ENCODE data around the gene SLC1A2. TPM values are rescaled to one million over a fixed set of nuclear protein-coding genes. Genes with fewer than 3 reads are reported as not detected.
A peak's percentile ranks its signal among the peaks of the same experiment; 100 is the strongest.

The SLC1A2 gene
- polyA plus RNA-seq, 4 donors: 0.34 to 2.4 (median 0.49) TPM

GRCh38 chr11:35354644-35355043 is 64.7 kb downstream of the SLC1A2 start:
- no peak for DNase-seq (ENCODE audit: low read depth in 4 of 4, low spot score in 3 of 4)

- no peak for DNase-seq (ENCODE audit: low read depth in 4 of 4, low spot score in 3 of 4)
Measured at GRCh38 chr11:35352077-35352888, 67.1 kb downstream of the SLC1A2 start.

- no peak for DNase-seq (ENCODE audit: low read depth in 4 of 4, low spot score in 3 of 4)
Measured at GRCh38 chr11:35349897-35350296, 69.5 kb downstream of the SLC1A2 start.

GRCh38 chr11:35348898-35349687 is 70.3 kb downstream of the SLC1A2 start:
- DNase-seq (ENCODE audit: low read depth in 4 of 4, low spot score in 3 of 4): no peak

- DNase-seq (ENCODE audit: low read depth in 4 of 4, low spot score in 3 of 4): no peak
Measured at GRCh38 chr11:35347921-35348331, 71.4 kb downstream of the SLC1A2 start.

GRCh38 chr11:35347173-35347878 is 72.0 kb downstream of the SLC1A2 start:
- no peak for DNase-seq (ENCODE audit: low read depth in 4 of 4, low spot score in 3 of 4)

- no peak for DNase-seq (ENCODE audit: low read depth in 4 of 4, low spot score in 3 of 4)
Measured at GRCh38 chr11:35346472-35347156, 72.7 kb downstream of the SLC1A2 start.

GRCh38 chr11:35344681-35345574 is 74.4 kb downstream of the SLC1A2 start:
- peak in 1 of 4 donors; percentile 60 for DNase-seq (ENCODE audit: low read depth in 4 of 4, low spot score in 3 of 4)

- no peak for DNase-seq (ENCODE audit: low read depth in 4 of 4, low spot score in 3 of 4)
Measured at GRCh38 chr11:35343033-35343598, 76.2 kb downstream of the SLC1A2 start.

GRCh38 chr11:35340715-35341114 is 78.6 kb downstream of the SLC1A2 start:
- no peak for DNase-seq (ENCODE audit: low read depth in 4 of 4, low spot score in 3 of 4)

- DNase-seq (ENCODE audit: low read depth in 4 of 4, low spot score in 3 of 4): no peak
Measured at GRCh38 chr11:35340071-35340470, 79.3 kb downstream of the SLC1A2 start.

GRCh38 chr11:35338921-35339320 is 80.4 kb downstream of the SLC1A2 start:
- no peak for DNase-seq (ENCODE audit: low read depth in 4 of 4, low spot score in 3 of 4)

GRCh38 chr11:35337914-35338305 is 81.4 kb downstream of the SLC1A2 start:
- DNase-seq (ENCODE audit: low read depth in 4 of 4, low spot score in 3 of 4): no peak

GRCh38 chr11:35337136-35337913 is 82.0 kb downstream of the SLC1A2 start:
- no peak for DNase-seq (ENCODE audit: low read depth in 4 of 4, low spot score in 3 of 4)

GRCh38 chr11:35336726-35337125 is 82.6 kb downstream of the SLC1A2 start:
- DNase-seq (ENCODE audit: low read depth in 4 of 4, low spot score in 3 of 4): peak in 1 of 4 donors; percentile 12

- no peak for DNase-seq (ENCODE audit: low read depth in 4 of 4, low spot score in 3 of 4)
Measured at GRCh38 chr11:35335226-35335625, 84.1 kb downstream of the SLC1A2 start.

- no peak for DNase-seq (ENCODE audit: low read depth in 4 of 4, low spot score in 3 of 4)
Measured at GRCh38 chr11:35334385-35335090, 84.8 kb downstream of the SLC1A2 start.

- no peak for DNase-seq (ENCODE audit: low read depth in 4 of 4, low spot score in 3 of 4)
Measured at GRCh38 chr11:35332524-35332923, 86.8 kb downstream of the SLC1A2 start.
